ENCODE results near the gene CHN2. TPM values are rescaled to one million over a fixed set of nuclear protein-coding genes. Genes with fewer than 3 reads are reported as not detected.

The CHN2 gene
- total RNA-seq, 1 experiment from 2014 or later = 5.0 TPM

GRCh38 chr7:29158795-29159423 is 35.7 kb upstream of the CHN2 start:
- H3K4me1 Mint-ChIP-seq = peaks cover 13% of the 10 kb centered on the region
- H3K36me3 Mint-ChIP-seq = peaks cover 16% of the 10 kb centered on the region
- POLR2A ChIA-PET = no interaction called here
- ATAC-seq (no peak), DNase-seq (ENCODE audit: low spot score) (no peak)
- peaks cover 13% of the 10 kb centered on the region; the same call in 1 of the 2 replicates for H3K9me3 Mint-ChIP-seq
- H3K27ac Mint-ChIP-seq = no peak overlapping the region
- no peaks in the 10 kb centered on the region for H3K27me3 Mint-ChIP-seq (ENCODE audit: low read depth)
- CTCF ChIA-PET = no interaction called here
- H3K4me3 Mint-ChIP-seq = no peak overlapping the region
- TF ChIP-seq FOXJ3 (CRISPR knock-in tag; IDR thresholded peaks at IDR 0.05; ENCODE audit: borderline replicate concordance) = no peak
- TF ChIP-seq, protein P1, sequence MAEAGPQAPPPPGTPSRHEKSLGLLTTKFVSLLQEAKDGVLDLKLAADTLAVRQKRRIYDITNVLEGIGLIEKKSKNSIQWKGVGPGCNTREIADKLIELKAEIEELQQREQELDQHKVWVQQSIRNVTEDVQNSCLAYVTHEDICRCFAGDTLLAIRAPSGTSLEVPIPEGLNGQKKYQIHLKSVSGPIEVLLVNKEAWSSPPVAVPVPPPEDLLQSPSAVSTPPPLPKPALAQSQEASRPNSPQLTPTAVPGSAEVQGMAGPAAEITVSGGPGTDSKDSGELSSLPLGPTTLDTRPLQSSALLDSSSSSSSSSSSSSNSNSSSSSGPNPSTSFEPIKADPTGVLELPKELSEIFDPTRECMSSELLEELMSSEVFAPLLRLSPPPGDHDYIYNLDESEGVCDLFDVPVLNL (CRISPR knock-in tag; IDR thresholded peaks at IDR 0.05; ENCODE audit: borderline replicate concordance, low read depth) = no peak
- no peak for TF ChIP-seq SMAD4 (CRISPR knock-in tag; IDR thresholded peaks at IDR 0.05)
- no peak for TF ChIP-seq MXD4 (CRISPR knock-in tag; IDR thresholded peaks at IDR 0.05; ENCODE audit: borderline replicate concordance)
- no peak for TF ChIP-seq ZNF138 (CRISPR knock-in tag; conservative IDR thresholded peaks at IDR 0.05)
- no peak for TF ChIP-seq ETV6 (CRISPR knock-in tag; IDR thresholded peaks at IDR 0.05)
- no peak for TF ChIP-seq NFE2L1 (CRISPR knock-in tag; IDR thresholded peaks at IDR 0.05)

DNA sequence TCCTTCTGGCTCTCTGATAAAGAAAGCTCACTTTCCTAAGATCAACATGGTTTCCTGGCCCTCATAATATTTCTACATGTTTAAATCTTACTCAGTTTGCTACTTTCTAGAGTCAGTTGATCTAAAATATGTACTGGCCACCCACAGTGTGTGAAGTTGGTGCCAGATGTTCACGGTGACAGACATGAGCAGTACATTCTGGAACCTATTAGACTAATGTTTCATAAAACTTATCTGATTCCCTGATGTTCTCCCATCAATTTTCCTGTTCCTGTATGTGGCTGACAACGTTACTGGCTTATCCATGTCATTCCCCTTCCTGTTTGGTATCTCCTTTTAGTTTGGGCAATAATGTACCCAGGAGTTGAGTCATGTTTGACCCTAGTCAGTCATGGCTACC is 34.5 kb upstream of the CHN2 start:
- no peaks in the 10 kb centered on the region for H3K27me3 Mint-ChIP-seq (ENCODE audit: low read depth)
- no peak for TF ChIP-seq ATF1 (CRISPR knock-in tag; IDR thresholded peaks at IDR 0.05)
- ATAC-seq (no peak), DNase-seq (ENCODE audit: low spot score) (no peak)
- H3K27ac Mint-ChIP-seq = no peak overlapping the region
- ChIA-PET POLR2A (no interaction called here), CTCF (no interaction called here)
- peaks cover 7% of the 10 kb centered on the region for H3K36me3 Mint-ChIP-seq
- H3K4me3 Mint-ChIP-seq = no peak overlapping the region
- H3K4me1 Mint-ChIP-seq = peaks cover 13% of the 10 kb centered on the region
- peaks cover 13% of the 10 kb centered on the region; the same call in 1 of the 2 replicates for H3K9me3 Mint-ChIP-seq

DNA sequence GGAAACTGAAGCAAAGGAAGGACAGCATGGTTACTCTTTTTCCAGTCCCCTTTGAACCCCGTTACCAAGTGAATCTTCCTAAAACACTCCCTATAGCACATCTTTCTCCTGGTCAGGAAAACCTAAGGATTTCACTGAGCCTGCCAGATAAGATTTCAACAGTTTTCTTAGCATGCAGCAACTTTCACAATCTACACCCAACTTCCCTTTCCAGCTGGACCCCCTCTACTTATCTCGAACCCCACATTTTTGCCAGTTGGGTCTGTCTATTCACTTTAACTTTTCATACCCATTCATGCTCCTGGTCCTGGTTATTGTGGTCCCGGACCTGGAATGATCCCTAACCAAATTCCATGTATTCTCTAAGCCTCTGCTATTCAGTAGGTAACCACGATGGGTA is 33.3 kb upstream of the CHN2 start:
- DNase-seq (ENCODE audit: low spot score) (no peak), ATAC-seq (no peak)
- Mint-ChIP-seq H3K36me3 (peaks cover 3% of the 10 kb centered on the region; the same call in 1 of the 2 replicates), H3K27me3 (ENCODE audit: low read depth) (no peaks in the 10 kb centered on the region), H3K4me1 (peaks cover 11% of the 10 kb centered on the region), H3K4me3 (no peak overlapping the region), H3K27ac (no peak overlapping the region), H3K9me3 (peaks cover 22% of the 10 kb centered on the region)
- TF ChIP-seq, protein P2, sequence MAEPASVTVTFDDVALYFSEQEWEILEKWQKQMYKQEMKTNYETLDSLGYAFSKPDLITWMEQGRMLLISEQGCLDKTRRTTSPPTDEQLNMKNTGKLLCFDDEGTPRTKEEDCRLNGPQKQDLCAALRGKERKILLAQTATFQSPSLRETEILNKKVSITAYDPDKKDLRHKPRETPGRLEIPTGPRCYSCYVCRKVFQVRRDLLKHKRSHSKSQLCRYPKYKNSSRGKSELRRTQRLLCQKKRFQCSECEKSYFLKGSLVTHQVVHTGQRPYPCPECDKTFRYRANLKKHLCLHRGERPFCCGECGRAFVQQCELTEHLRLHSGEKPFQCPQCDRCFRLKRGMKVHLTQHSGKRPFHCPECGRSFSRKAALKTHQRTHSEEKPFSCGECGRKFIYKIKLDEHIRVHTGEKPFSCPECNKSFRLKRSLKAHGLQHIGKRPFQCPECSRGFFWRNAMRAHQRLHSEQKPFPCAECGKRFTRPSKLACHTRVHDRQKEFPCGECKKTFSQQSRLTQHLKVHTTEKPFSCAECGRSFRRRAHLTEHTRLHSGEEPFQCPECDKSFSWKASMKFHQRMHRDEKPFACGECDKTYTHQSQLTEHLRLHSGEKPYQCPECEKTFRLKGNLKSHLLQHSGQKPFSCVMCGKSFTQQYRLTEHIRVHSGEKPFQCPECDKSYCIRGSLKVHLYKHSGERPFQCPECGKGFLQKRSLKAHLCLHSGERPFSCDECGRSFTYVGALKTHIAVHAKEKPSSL (CRISPR knock-in tag; conservative IDR thresholded peaks at IDR 0.05) = no peak
- TF ChIP-seq PRRX2 (CRISPR knock-in tag; IDR thresholded peaks at IDR 0.05) (no peak), CREM (CRISPR knock-in tag; IDR thresholded peaks at IDR 0.05) (no peak), CREB1 (CRISPR knock-in tag; IDR thresholded peaks at IDR 0.05) (no peak), FOXP1 (CRISPR knock-in tag; IDR thresholded peaks at IDR 0.05; ENCODE audit: borderline replicate concordance) (no peak), PRDM15 (CRISPR knock-in tag; IDR thresholded peaks at IDR 0.05) (no peak), NR2C2 (CRISPR knock-in tag; IDR thresholded peaks at IDR 0.05) (no peak), ZNF232 (CRISPR knock-in tag; IDR thresholded peaks at IDR 0.05) (no peak), TCF7 (CRISPR knock-in tag; IDR thresholded peaks at IDR 0.05; ENCODE audit: low read depth) (no peak), MXD4 (CRISPR knock-in tag; IDR thresholded peaks at IDR 0.05; ENCODE audit: borderline replicate concordance) (no peak), TP53 (CRISPR knock-in tag; IDR thresholded peaks at IDR 0.05) (no peak), NFATC4 (CRISPR knock-in tag; IDR thresholded peaks at IDR 0.05) (no peak)
- TF ChIP-seq, protein P3, sequence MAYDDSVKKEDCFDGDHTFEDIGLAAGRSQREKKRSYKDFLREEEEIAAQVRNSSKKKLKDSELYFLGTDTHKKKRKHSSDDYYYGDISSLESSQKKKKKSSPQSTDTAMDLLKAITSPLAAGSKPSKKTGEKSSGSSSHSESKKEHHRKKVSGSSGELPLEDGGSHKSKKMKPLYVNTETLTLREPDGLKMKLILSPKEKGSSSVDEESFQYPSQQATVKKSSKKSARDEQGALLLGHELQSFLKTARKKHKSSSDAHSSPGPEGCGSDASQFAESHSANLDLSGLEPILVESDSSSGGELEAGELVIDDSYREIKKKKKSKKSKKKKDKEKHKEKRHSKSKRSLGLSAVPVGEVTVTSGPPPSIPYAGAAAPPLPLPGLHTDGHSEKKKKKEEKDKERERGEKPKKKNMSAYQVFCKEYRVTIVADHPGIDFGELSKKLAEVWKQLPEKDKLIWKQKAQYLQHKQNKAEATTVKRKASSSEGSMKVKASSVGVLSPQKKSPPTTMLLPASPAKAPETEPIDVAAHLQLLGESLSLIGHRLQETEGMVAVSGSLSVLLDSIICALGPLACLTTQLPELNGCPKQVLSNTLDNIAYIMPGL (CRISPR knock-in tag; IDR thresholded peaks at IDR 0.05) = no peak
- ChIA-PET POLR2A (no interaction called here), CTCF (no interaction called here)

All from WTC11 (cell line).